Middle frontal gyrus (tissue), 1 donor: ENCODE measurements around the gene RFX1.
A peak's percentile ranks its signal among the peaks of the same experiment; 100 is the strongest.

Experiments used
- DNase-seq: peaks from one replicate; pipeline ENCODE4 v3.0.0-alpha.2; 2015; ENCODE audit warnings: low spot score; ENCODE audit errors: extremely low spot score

RFX1 gene

GRCh38 chr19:13961826-13962698, 44.1 kb downstream of the RFX1 start:
- no peak for DNase-seq

DNA sequence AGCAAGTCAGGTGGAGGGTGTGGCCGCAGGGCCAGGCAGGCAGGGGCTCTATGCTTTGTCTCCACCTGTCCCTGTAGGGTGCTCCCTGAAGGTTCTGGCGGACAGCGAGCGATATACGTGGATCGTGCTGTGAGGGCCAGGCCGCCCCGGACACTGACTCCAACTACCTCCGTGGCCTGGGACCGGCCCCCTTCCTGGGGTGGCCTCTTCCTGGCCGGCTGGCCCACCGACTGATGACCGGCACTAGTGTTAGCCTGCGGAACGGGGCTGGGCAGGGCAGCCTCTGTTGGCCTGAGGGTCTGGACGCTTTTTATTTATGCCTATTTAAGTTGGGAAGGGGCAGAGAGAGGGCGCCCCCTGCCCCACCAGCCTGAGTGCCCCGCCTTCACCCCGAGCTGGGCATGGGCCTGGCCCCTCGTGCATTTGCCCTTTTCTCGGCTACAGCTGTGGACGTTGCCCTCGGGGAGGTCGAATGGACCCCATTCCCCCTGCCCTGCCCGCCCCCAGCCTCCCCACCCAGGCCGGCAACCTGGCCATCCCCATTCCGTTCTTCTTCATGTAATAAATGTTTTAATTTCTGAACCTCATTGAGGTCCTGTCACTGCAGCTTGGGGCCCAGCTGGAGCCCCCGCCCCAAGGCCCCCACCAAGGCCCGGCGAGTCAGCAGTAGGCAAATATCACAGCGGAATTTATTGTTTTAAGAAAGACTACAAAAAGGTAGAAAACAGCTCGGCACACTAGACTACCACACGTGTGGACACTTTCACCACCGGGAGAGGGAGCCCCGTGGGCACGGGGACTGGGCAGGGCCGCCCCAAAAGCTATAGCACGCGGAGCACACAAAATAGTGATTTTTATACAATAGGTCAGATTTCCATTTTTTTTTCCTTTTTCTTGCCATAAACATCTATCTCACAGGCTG, 45.0 kb downstream of the RFX1 start:
- no peak for DNase-seq

DNA sequence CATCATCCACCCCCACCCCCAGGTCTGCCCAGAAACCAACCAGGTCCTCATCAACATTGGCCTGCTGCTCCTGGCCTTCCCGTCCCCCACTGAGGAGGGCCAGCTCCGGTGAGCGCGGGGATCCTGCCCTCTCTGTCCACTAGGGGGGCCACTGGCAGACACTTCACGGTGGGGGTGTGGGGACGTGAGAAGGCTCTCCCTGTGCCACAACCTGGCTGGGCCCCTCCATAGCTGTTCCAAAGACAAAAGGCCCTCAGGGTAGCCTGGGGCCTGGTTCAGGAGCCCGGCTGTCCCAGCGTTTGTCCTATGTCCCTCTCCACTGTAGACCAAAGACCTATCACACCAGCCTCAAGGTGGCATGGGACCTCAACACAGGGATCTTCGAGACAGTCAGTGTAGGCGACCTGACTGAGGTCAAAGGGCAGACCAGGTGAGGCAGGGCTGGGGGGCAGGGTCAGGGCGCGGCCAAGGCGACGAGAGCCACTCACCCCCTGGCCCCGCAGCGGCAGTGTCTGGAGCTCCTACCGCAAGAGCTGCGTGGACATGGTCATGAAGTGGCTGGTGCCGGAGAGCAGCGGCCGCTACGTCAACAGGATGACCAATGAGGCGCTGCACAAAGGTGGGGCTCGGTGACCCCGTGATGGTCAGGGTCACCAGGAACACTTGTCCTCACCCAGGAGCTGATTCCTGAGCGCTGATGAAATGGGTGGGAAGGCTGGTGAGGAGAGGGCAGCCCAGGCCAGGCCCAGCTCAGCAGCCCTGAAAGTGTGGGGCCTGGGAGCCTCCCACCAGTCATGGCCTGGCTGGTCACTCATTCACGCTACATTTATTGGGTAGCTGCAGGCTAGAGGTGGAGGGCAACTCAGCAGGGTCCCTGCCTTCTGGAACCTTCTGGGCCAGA, 45.9 kb downstream of the RFX1 start:
- no peak for DNase-seq

DNA sequence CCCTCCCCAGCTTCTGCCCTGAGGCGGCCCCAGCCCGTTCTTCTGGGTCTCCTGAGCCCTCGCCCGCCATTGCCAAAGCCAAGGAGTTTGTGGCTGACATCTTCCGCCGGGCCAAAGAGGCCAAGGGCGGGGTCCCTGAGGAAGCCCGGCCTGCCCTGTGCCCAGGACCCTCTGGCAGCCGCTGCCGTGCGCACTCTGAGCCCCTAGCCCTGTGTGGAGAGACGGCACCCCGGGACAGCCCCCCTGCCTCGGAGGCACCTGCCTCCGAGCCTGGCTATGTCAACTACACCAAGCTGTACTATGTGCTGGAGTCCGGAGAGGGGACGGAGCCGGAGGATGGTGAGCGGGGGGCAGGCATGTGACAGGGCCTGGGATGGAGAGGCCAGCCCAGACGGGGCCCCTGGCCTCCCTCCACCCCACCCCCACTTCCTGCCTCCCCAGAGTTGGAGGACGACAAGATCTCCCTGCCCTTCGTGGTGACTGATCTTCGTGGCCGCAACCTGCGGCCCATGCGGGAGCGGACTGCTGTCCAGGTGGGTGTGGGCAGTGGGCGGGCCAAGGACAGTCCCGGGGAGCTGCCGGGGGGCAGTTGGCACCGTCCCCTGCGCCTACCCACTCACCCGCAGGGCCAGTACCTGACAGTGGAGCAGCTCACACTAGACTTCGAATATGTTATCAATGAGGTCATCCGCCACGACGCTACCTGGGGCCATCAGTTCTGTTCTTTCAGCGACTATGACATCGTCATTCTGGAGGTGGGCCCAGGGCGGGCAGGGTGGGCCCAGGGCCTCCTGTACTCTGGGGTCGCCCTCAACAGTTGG, 46.8 kb downstream of the RFX1 start:
- no peak for DNase-seq

- no peak for DNase-seq
Measured at GRCh38 chr19:13958043-13958442, 48.1 kb downstream of the RFX1 start.

GRCh38 chr19:13957051-13957450, 49.1 kb downstream of the RFX1 start:
- no peak for DNase-seq

GRCh38 chr19:13956365-13956744, 49.8 kb downstream of the RFX1 start:
- DNase-seq = no peak

DNA sequence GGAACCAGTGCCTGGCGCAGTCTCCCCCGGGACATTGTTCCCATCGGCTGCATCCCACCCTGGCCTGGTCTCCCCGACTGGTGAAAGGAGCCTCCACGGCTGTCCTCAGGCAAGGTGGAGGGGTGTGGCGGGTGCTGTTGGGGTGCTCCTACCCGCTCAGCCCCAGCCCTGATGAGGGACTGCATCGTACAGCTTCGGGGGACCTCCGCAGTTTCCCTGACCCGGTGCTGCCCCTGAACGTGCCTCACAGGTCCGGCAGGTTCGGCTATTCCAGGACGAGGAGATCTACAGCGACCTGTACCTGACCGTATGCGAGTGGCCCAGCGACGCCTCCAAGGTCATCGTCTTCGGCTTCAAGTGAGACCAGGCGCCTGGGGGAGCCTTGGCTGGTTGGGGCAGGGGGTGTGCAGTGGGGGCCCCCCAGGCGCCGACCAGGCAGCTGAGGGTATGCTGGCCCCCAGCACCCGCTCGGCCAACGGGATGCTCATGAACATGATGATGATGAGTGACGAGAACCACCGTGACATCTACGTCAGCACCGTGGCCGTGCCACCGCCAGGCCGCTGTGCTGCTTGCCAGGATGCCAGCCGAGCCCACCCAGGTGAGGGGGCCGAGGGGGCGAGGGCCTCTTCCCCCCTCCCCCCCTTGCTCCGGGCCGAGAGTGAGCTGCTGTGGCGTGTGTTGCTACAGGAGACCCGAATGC, 50.3 kb downstream of the RFX1 start:
- DNase-seq = no peak

DNA sequence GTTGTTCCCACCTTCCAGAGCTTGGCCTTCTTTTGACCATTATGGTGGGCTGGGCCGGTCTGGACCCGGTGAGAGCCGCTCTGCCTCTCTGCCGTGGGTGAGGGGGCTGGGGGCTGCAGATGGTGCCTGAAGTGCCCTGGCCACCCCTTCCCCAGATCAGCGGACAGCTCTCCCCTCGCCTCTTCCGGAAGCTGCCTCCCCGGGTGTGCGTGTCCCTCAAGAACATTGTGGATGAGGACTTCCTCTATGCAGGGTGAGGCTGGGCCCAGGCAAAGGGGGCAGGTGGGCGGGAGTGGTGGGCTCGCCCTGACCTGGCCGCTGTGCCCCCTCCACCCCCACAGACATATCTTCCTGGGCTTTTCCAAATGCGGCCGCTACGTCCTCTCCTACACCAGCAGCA, 51.9 kb downstream of the RFX1 start:
- DNase-seq = no peak

GRCh38 chr19:13952931-13953531, 53.1 kb downstream of the RFX1 start:
- no peak for DNase-seq

DNA sequence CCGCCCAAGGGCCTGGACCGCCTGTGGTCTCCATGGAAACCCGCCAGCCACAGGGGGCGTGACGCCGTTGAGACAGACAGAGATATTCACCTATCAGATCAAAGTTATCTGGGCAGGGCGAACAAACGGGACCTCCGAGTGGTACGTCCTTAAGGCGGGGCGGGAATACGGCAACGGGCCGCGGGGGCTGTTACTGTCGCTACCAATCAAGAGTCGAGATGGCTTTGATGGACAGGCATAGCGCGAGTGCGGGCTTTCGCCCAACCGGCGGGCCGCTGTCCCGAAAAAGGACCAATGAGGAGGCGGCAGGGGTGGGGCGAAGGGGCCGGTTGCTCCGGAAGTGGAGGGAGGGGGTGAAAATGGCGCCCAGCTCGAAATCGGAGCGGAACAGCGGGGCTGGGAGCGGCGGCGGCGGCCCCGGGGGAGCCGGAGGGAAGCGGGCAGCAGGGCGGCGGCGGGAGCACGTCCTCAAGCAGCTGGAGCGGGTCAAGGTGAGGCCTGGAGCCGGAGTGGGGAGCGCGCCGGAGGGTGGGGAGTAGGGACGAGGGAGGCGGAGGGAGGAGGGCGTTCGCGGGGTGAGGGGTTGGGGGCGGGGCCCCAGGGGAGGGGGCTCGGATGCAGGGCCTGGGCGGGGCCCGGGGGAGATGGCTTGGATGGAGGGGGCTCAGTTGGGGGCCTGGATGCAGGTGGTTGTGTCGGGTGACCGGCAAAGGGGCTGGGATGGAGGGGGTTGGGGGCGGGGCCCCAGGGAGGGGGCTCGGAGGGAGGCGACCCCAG, 53.8 kb downstream of the RFX1 start, which contains the start of gene DCAF15:
Gene DCAF15 (plus strand): TSS at position 356 of the 777 bp plus-strand sequence. CDS start 4 bp downstream, at position 360.
- DNase-seq = peak; percentile 95

- DNase-seq = no peak
Measured at GRCh38 chr19:13951799-13952153, 54.3 kb downstream of the RFX1 start.

DNA sequence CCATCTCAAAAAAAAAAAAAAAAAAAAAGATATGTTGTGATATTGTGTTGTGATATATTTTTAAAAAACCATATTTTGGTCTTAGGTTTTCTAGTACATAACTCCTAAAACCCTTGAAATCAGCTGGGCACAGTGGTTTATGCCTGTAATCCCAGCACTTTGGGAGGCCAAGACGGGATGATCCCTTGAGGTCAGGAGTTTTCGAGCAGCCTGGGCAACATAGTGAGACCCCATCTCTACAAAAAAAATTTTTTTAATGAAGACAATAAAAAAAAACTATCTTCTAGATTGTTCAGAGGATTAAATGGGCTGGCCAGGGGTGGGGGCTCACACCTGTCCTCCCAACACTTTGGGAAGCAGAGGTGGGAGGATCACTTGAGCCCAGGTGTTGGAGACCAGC, 55.1 kb downstream of the RFX1 start:
- no peak for DNase-seq

DNA sequence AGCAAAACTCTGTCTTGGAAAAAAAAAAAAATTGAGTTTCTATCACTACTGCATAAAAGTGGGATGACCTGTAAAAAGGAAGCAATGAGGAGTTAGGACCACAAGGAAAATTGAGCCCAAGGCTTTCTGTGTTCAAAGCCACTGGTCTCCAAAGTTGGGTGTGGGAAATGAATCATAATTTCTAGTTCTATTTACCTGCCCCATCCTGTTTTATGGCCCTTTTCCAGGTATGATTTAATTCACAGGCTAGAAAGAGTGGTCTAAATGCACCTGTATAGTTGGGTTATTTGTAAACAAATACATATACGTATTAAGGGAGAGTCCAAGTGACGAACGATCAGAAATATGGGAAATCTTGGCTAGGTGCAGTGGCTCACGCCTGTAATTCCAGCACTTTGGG, 59.7 kb downstream of the RFX1 start:
- DNase-seq = no peak

DNA sequence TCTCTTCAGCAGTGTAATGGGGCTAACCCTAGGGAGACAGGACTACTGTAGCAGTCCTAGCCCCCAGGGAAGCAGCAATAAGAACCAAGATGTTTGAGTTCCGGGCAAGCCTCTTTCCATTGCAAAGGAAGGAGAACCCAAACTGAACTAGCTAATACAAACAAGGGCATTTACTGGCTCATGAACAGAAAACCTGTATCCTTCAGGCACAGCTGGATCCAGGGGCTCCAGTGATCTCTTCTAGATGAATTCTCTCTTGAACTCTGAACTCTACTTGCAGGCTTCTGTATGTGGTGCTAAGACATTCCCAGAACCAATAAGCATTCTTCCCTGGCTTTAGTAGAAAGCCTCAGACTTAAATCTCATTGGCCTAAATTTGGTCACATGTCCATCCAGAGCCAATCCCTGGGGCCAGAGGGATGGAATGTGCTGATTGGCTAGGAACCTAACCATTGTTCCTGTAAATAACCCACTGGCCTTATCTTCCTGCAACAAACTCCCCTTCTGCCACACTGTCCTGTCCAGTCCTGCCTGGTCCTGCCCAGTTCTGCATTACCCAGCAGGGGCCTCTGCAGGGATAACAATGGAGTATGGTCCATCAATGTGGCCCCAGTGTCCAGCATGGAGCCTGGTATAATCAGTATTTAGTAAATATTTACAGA, 64.0 kb downstream of the RFX1 start:
- DNase-seq = no peak

- DNase-seq = no peak
Measured at GRCh38 chr19:13938301-13939064, 67.6 kb downstream of the RFX1 start, which contains the start of gene PODNL1. Gene PODNL1, minus strand, starts transcription at chr19:13938417. Its CDS starts 236 bp downstream, at chr19:13938181.
